ENCODE results near the gene ALKBH5.

DNA sequence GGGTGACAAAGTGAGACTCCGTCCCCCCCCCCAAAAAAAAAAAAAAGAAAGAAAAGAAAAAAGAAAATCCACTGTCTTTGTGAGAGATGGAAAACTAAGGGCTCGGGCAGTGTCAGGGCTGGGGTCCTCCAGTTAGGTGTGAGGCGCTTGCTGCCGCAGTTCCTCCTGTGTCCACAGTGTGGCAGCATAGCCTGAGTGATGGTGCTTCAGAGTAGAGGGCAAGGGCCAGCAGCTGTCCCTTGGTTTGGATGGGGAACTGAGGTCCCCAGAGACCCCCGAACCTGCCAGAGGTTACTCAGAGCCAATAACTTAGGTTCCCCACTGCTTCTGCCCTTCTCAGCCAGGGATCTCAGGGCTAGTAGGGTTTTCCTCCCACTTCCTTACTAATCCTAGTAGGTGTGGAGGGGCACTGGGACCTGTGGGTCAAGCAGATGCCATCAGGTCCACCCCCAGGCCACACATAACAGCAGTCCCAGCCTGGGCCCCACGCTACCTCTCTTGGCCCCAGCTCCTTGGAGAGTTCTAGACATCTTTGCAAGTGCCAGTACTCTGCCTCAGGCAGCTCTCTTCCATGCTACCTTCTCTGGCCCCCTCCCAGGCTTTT, 33.9 kb downstream of the ALKBH5 start:
- TF ChIP-seq, protein P1, sequence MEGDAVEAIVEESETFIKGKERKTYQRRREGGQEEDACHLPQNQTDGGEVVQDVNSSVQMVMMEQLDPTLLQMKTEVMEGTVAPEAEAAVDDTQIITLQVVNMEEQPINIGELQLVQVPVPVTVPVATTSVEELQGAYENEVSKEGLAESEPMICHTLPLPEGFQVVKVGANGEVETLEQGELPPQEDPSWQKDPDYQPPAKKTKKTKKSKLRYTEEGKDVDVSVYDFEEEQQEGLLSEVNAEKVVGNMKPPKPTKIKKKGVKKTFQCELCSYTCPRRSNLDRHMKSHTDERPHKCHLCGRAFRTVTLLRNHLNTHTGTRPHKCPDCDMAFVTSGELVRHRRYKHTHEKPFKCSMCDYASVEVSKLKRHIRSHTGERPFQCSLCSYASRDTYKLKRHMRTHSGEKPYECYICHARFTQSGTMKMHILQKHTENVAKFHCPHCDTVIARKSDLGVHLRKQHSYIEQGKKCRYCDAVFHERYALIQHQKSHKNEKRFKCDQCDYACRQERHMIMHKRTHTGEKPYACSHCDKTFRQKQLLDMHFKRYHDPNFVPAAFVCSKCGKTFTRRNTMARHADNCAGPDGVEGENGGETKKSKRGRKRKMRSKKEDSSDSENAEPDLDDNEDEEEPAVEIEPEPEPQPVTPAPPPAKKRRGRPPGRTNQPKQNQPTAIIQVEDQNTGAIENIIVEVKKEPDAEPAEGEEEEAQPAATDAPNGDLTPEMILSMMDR (IDR thresholded peaks at IDR 0.05): peak; percentile 86 to 92 (median 90)
- no peak for TF ChIP-seq POLR2A (IDR thresholded peaks at IDR 0.05)

Data from heart left ventricle (tissue), 13 donors.